ENCODE results near the gene PPP2R2B.
A peak's percentile ranks its signal among the peaks of the same experiment; 100 is the strongest.

Gene PPP2R2B

DNA sequence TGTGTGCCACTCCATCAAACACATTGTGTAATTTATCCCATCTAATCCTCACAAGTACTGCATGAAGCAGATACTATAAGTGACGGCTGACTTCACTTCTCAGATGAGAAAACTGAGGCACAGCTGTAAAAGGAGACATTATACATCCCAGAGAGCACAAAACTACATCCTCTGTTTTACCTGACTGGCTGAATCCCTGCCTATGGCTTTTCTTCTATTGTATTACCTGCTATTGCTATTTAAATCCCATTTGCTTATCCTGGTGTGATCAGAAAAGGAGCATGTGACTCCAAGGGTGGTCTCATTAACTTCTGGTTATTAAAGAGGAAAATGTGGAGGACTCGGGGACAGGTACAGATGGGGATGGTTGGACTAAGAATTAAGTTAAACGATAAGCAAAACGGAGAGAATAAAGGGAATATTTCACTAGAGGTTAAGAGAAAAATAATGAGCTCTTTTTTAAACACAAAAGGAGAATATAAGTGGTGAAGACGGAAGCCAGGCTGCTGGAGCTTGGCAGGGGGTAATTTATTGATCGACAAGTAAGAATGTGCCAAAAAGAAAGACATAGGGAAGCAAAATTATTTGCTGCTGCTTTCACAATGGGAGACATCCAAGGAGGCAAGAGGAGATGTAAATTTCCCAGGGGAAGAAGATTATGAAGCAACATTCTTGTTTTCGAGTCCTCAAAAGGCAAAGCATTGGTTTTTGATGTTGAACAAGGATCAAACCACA, 206.8 kb downstream of the PPP2R2B start:
- no peak for DNase-seq (ENCODE audit: low read depth)
- TF ChIP-seq, protein P1, sequence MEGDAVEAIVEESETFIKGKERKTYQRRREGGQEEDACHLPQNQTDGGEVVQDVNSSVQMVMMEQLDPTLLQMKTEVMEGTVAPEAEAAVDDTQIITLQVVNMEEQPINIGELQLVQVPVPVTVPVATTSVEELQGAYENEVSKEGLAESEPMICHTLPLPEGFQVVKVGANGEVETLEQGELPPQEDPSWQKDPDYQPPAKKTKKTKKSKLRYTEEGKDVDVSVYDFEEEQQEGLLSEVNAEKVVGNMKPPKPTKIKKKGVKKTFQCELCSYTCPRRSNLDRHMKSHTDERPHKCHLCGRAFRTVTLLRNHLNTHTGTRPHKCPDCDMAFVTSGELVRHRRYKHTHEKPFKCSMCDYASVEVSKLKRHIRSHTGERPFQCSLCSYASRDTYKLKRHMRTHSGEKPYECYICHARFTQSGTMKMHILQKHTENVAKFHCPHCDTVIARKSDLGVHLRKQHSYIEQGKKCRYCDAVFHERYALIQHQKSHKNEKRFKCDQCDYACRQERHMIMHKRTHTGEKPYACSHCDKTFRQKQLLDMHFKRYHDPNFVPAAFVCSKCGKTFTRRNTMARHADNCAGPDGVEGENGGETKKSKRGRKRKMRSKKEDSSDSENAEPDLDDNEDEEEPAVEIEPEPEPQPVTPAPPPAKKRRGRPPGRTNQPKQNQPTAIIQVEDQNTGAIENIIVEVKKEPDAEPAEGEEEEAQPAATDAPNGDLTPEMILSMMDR (conservative IDR thresholded peaks at IDR 0.05; ENCODE audit: low read length) = no peak
- no peak overlapping the region for H3K4me3 ChIP-seq (ENCODE audit: low read length)

DNA sequence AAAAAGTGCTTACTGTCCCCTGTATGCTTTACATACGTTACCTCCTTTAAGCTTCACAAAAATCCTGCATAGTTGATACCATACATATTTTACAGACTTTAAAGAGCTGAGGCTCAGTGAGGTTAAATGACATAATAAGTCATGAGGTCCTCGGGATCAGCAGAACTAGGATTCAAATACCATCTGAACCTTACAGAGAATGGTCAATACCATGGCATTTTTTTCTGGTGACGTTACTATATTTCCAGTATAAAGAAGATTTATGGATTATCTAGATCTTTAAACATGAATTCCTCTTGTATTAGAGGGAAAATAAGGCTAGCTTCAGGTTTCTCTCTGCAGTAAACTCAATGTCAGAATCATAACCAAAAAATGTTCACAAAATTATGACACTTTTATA, 208.9 kb downstream of the PPP2R2B start:
- TF ChIP-seq, protein P1 (conservative IDR thresholded peaks at IDR 0.05; ENCODE audit: low read length) = no peak
- no peak overlapping the region for H3K4me3 ChIP-seq (ENCODE audit: low read length)
- DNase-seq (ENCODE audit: low read depth) = no peak

DNA sequence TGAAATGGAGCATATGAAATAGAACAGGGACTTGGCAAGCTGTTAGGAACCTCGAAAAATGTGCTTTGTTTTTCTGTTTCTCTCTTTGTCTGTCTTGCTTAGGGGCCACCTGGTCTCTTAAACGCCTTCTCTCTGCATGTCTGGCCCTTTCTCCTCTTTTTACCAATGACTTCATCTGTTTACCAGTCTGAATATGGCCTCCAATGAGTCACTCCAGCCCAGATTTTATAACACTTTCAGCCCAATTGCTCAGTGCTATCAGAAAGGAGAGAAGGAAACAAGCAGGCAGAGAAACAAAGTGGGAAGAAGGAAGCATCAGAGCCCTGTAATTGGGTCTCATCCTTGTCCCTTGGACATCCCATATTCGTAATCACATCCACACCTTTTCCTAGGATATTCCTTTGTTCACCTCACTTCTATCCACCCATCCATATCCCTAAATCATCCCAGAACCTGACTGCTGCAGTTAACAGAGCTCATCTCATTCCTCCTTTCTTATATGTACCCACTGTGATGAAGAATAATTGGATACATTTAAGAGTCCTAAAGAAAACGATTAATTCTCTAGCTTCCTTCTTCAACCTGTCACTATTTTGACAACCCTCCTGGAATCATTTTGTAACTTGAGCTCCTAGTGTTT, 210.8 kb downstream of the PPP2R2B start:
- TF ChIP-seq, protein P1 (conservative IDR thresholded peaks at IDR 0.05; ENCODE audit: low read length) = no peak
- peak; percentile 3 for DNase-seq (ENCODE audit: low read depth)
- no peak overlapping the region for H3K4me3 ChIP-seq (ENCODE audit: low read length)

DNA sequence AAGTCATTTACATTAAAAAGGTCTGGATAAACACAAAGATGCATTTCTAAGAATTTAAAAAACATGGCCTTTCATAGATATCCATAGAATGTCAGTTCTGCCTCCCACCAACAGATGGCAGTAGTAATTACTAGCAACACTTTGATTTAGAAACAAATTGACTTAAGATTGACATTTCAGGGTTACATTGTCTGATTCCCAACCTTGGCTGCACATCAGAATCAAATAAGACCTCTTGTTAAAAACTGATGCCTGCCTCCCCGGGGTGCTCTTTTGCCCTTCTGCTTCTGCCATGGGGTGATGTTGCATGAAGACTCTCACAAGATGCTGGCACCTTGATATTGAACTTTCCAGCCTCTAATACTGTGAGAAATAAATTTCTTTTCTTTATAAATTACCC, 216.3 kb downstream of the PPP2R2B start:
- DNase-seq (ENCODE audit: low read depth) = peak; percentile 7

DNA sequence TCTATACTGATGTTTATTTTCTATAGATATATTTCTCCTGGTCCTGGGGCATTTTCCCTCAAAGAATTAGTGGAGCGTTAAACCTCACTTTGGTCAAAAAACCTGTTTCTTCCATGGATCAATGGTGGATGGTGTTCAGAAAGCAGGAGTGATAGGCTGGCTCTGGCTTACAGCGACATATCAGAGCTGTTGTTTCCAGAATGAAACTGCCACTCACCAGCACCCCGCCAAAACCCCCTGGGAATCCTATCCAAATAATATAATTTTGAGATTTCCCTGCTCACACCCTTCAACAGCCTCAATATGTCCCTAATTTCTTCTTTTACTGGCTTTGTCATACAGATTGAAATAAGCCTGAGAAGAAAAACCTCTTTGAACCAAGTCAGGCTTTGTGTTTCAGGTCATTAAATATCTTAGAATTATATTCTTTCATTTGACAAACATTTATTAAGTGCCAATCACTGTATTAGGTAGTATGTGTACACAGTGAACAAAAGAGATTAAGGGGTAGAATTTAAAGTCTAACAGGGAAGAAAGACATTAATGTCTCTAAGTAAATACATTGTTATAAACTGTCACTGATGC, 218.1 kb downstream of the PPP2R2B start:
- no peak for DNase-seq (ENCODE audit: low read depth)
- TF ChIP-seq, protein P1 (conservative IDR thresholded peaks at IDR 0.05; ENCODE audit: low read length) = no peak
- no peak overlapping the region for H3K4me3 ChIP-seq (ENCODE audit: low read length)

More for the DNA sequence above, 216.3 kb downstream of the PPP2R2B start:
- TF ChIP-seq, protein P1 (conservative IDR thresholded peaks at IDR 0.05; ENCODE audit: low read length) = peak; percentile 66
- no peak overlapping the region for H3K4me3 ChIP-seq (ENCODE audit: low read length)

DNA sequence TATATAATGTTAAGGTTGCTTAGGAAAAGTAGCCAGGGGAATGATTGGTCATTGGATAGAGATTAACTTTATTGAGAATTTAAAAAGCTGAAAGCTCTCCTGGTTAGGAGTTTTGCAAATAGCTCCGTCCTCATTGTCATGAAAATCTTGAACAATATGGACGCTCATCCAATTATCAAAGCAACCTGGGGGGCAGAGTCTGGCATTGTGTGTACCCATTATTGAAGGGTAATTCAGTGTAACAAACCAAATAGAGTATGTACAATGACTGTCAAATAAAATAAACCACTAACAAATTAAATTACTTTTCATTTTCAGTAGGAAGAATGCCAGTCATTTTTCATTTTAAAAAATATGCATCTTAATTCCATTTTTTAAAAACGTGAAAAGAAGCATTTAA, 218.6 kb downstream of the PPP2R2B start:
- DNase-seq (ENCODE audit: low read depth) = no peak
- H3K4me3 ChIP-seq (ENCODE audit: low read length) = no peak overlapping the region
- TF ChIP-seq, protein P1 (conservative IDR thresholded peaks at IDR 0.05; ENCODE audit: low read length) = no peak

All from AG10803 (cell line).